ENCODE measurements around the gene ZSCAN10.

ZSCAN10 gene

GRCh38 chr16:3134338-3135125 is 35.4 kb upstream of the ZSCAN10 start, which contains the start of gene ZNF213:
Gene ZNF213 (plus strand): TSS chr16:3135029. CDS start chr16:3137281, 2,252 bp downstream.
- DNase-seq (ENCODE audit: low spot score), result peak; percentile 97

DNA sequence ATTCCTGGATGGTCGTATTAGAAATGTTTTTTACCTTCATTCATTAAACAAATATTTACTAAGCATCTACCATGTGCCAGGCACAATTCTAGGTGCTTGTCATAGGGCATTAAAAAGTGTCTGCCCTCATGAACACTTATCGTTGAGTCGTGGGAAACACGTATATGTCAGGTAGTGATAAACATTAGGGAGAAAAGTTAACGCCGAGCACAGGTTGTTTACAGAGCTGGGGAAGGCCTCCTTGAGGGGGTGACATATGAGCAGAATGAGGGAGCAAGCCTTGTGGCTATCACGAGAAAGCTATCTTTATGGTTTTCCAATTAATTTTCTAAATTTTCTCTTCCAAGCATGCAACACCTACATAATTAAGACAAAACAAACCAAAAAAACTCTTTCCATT is 34.8 kb upstream of the ZSCAN10 start:
- no peak for DNase-seq (ENCODE audit: low spot score)

GRCh38 chr16:3131755-3132377 is 32.8 kb upstream of the ZSCAN10 start:
- no peak for DNase-seq (ENCODE audit: low spot score)

DNA sequence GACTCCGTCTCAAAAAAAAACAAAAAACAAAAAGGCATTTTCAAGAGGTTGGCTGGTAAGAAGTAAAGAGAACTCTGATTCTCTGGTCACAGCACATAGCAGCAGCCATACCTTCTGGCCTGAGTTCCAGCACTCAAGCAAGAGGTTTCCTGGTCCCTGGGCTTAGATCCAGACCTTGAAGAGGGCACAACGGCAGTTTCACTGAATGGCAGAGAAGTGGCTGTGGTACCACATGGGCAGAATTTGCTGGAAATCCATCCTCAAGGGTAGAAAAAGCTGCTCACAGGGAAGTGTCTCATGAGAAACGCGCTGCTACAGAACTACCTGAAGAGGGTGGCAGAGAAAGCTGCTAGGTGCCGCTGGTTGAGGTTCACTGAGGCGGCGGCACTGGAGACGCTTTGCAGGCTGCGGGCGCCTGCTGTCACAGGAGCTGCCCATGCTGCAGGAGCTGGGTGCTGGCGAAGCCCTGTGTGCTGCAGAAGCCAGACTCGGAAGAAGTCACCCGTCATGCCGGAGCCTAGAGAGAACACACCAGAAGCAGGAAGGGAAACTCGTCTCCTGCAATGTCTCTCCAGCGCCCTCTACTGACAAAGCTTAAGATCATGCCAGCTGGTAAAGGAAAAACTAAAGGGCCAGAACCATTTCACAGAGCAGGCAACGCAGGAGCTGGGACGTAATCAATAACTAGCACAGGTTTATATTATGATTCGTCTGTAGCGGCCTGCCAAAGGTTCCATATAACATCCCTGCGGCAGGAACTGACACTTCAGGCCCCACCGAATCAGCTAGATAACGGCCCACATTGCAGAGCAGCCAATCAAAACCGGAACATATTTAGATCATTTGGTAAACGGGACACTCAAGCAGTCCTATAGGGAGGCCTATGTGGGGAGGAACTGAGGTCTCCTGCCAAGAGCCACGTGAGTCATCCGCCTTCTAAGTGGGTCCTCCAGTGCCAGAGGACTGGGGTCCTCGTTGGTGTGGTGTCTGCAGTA is 30.3 kb upstream of the ZSCAN10 start:
- DNase-seq (ENCODE audit: low spot score), result peak; percentile 91

DNA sequence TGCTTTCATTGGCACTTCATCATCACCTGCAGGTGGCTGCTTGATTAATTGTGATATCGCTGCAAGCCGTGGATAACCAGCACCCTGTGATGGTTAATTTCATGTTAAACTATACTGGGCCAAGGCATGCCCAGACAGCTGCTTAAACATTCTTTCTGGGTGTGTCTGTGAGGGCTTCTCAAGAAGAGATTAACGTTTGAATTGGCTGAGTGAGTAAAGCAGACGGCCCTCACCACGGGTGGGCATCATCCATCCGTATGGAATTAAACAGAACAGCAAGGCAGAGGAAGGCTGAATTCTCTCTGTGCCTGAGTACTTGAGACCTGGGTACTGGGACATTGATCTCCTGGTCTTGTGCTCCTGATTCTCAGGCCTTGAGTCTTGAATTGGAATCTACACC is 28.7 kb upstream of the ZSCAN10 start:
- DNase-seq (ENCODE audit: low spot score), result no peak

DNA sequence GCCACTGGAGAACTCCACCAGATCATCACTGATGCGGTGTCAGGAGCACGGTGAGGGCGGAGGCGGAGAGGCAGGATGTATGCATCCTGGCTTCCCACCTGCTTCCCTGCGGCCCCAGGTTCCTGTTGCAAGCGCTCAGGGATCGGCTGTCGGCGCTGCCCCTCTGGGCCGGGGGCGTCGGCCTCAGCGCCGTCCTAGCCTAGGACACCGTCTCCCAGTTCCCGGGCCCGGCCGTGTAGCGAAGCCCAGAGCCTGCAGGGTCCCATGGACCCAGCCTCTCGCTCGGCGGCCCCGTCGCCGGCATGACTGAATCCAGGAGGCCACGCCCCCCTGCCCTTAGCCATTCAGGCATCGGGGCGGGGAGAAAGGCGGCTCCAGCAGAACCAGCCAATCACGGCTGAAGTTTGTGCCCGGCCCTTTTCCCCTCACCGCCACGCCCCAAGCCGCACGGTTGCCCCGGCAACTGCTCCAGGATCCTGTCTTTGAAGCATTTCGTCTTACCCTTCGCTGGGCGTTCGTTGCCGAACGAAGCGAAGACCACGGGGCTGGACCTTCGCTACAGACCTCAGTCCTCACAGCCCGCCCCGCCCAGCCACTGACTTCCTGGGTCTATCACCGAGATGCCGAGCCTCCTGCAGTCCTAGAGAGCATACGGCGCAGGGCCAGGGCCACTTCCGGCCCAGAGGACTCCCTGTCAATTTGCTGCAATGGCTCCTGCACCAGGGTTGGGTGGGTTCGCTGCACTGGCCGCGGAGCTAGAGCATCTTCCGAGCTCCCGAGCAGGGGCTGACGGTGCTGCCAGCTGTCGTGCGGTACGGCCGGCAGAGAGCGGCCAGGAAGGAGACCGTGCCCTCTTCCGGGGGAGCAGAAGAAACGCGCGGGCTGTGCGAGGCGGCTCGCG is 25.1 kb upstream of the ZSCAN10 start:
- DNase-seq (ENCODE audit: low spot score), result peak; percentile 95

DNA sequence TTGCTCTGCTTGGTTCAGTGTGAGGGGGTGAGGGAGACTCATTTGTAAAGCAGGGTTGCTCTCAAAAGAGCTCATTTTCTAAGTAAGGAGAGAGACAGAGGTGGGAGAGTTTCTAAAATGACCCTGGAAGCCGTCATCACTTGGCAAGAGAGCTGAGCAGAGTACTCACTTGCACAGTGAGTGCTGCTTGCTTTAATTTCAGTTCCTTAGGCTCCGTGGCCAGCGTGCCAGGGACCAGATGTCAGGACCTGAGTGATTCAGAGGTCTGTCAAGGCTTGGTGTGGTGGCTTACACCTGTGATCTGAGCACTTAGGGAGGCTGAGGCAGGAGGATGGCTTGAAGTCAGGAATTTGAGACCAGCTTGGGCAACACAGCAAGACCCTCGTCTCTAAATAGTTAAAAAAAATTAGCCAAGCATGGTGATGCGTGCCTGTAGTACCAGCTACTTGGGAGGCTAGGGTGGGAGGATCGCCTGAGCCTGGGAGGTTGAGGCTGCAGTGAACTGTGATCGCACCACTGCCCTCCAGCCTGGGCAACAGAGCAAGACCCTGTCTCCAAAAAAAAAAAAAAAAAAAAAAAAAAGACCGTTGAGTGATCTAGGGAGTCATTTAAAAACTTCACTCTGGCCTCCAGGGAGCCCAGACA is 24.0 kb upstream of the ZSCAN10 start:
- DNase-seq (ENCODE audit: low spot score), result no peak

GRCh38 chr16:3121851-3122467 is 22.9 kb upstream of the ZSCAN10 start:
- DNase-seq (ENCODE audit: low spot score), result no peak

DNA sequence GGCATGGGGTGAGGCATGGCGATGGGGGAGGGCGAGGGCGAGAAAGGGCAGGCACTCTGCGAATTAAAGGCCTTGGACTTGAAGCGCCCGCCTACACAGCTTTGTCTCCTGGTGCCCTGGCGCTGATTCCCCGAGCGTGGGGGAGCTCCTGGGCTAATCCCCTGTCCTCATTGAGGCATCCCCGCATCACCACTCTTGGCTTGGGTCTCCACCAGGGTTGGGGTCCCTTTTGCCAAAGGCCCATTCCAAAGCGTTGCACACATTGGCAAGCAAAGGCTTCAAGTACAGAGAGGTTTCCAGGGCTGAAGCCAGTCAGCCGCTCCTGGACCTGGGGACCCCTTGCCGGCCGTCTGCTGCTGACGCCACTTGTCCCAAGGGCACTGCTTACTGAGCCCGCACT is 21.3 kb upstream of the ZSCAN10 start:
- DNase-seq (ENCODE audit: low spot score), result no peak

GRCh38 chr16:3119701-3120408 is 20.8 kb upstream of the ZSCAN10 start:
- no peak for DNase-seq (ENCODE audit: low spot score)

DNA sequence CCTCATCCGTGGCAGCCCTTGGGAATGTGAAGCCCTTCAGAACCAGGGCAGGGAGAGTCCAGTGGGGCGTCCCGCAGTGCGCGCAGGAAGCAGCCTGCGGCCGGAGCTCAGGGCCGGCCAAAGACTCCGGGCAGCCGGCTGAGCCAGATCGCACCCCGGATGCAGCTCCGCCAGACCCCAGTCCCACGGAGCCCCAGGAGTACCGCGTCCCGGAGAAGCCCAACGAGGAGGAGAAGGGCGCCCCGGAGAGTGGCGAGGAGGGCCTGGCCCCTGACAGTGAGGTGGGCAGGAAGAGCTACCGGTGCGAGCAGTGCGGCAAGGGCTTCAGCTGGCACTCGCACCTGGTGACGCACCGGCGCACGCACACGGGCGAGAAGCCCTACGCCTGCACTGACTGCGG is 20.2 kb upstream of the ZSCAN10 start:
- DNase-seq (ENCODE audit: low spot score), result no peak

DNA sequence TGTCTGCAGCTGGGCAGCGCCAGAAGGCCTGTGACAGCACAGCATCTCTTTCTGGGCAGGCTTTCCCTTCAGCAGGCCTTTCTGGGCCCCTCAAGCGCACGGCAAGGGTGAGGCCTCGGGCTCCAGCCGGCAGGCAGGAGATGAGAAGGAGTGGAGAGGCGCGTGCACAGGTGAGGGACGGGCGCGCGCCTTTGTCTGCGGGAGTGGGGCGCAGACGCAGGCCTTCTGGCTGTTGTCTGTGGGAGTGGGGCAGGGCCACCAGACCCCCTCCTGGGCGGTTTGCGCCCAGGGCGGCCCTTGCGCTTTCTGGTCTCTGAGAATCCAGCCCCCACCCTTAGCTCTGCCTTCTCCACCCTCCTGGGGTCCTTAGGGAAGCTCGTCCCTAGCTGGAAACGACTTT is 19.8 kb upstream of the ZSCAN10 start:
- DNase-seq (ENCODE audit: low spot score), result no peak

DNA sequence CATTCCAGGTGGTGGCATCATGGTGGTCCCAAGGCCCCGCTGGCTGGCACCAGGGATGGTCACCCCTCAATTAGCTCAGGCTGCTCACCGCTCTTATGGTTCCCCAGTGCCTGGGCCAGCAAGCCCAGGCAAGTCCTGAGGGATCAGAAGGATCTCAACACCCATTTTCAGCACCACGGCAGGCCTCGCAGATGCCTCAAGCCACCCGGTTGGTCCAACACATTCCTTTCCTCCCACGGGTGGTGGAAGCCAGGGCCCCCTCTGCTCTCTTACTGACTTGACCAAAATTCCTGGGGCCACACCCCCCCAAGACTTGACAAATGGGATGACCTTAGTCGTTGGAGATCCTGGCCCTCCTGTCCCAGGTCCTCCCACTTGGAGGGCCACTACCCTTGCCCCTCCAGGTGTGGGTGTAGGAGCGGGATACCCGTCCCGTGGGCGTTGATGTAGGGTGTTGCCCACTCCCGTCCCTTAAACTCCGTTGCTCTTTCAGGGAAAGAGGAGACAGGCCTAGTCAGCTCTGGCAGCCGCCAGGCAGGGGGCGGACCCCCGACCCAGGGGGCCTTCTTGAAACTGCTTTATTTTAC is 19.2 kb upstream of the ZSCAN10 start:
- DNase-seq (ENCODE audit: low spot score), result no peak

GRCh38 chr16:3115561-3115960 is 16.5 kb upstream of the ZSCAN10 start:
- no peak for DNase-seq (ENCODE audit: low spot score)

- no peak for DNase-seq (ENCODE audit: low spot score)
These were observed 15.9 kb upstream of the ZSCAN10 start for GRCh38 chr16:3115003-3115402.

DNA sequence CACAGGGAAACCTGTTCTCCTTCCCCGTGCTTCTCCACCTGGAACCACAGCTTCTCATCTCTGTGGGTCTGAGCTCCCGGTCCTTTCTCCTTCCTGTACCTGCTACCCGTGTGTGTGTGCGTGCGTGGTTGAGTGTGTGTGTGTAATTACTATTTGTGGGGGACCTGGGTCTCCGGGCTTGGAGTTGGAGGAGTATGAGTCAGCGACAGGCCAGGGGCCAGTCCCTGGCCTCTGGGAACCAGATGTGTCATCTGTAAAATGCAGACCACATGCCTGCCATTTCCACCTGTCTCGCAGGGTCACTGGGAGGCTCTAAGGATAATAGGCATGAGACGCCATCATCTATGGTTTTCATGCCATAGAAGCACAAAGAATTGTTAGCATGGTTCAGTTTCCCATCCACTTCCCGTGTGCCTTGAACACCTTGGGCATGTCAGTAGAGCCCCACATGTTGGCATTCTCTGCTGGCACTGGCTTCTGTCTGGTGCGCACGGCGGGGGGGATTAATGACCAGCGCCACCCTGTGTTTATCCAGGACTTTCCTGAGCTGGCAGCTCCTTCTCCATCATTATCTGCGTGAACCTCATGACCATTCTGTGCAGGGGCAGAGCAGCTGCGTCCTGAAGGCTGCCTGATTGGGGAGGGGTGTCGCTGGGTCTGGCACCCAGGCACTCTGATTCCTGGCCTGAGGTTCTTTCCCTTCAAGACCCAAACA is 14.8 kb upstream of the ZSCAN10 start:
- DNase-seq (ENCODE audit: low spot score), result no peak

DNA sequence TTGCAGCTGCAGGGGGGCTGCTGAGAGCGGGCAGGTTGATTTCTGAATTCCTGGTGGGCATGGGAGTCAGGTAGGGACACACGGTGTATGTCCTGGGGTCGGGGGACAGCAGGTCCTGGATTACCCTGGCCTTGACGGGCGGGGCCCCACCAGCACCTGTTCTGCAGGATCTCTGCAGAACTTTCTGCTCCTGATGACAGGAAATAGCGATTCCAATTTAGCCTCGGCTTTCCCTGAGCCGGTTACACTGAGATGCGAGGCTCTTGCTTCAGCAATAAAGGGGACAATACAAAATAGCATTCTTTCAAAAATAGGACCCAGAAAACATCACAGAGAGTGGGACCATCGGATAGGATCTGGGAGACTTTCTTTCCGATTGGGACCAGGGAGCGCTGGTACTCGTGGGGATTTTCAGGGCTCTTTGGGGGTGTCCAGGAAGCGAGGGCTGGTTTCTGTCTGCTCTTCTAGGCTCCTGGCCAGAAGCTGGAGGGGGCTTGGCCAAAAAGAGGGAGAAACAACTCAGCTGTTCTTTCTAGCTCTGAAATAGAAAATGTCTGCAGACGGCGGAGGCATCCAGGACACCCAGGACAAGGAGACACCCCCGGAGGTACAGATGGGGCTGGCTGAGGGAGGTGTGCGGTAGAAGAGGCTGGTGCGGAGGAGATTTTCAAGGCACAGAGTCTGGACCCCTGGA is 13.9 kb upstream of the ZSCAN10 start:
- no peak for DNase-seq (ENCODE audit: low spot score)

All from CD4-positive, alpha-beta T cell treated with Interleukin-15 for 4 hours (primary cell).